HCT116 (cell line): ENCODE results near the gene ATPAF1. TPM values are rescaled to one million over a fixed set of nuclear protein-coding genes. Genes with fewer than 3 reads are reported as not detected.

Experiments used
- ATAC-seq: fragments of 200-7000 bp; cut with Tn5 transposase; 2 replicates; pipeline ENCODE4 v1.9.1; 2020; ENCODE audit warnings: mild to moderate bottlenecking, moderate library complexity
- BruUV-seq: library from RNA; stranded (reverse); fragments of 400-500 nt; replicated peaks from 2 replicates; lab custom pipeline; 2021; lab: Mats Ljungman, UMichigan
- CTCF ChIA-PET: fragments of 300-600 bp; sonication (Branson Sonifier 250); formaldehyde crosslinking; loops from one replicate; lab custom pipeline; 2021; ENCODE audit warnings: antibody characterized with exemption; lab: Charles Lee
- POLR2A ChIA-PET: fragments of 300-600, 350-600 bp; sonication (Branson Sonifier 250); formaldehyde crosslinking; loops from one replicate; lab custom pipeline; 2021; ENCODE audit warnings: antibody characterized with exemption; lab: Charles Lee
- RAD21 ChIA-PET, 2 experiments: fragments of 300-600 bp; sonication (Branson Sonifier 250); formaldehyde crosslinking; loops; one replicate each; lab custom pipeline; 2023; ENCODE audit warnings: low total read pairs in 2 of 2; ENCODE audit not compliant: uncharacterized antibody in 2 of 2, unreplicated experiment in 2 of 2, low non-redundant PET in 1 of 2; lab: Charles Lee
- DNase-seq: peaks from one replicate; pipeline ENCODE4 v3.0.0-alpha.2; 2010; ENCODE audit warnings: low read depth, low spot score
- H2AFZ ChIP-seq: fragments of 200-600 bp; shearing (Covaris generic), sonication (generic); 2 replicates; pipeline ENCODE4 v1.6.1; 2017; ENCODE audit warnings: low read depth, mixed run types, mixed read lengths, antibody characterized with exemption, low read length; ENCODE audit not compliant: poor library complexity, severe bottlenecking
- H3K27ac ChIP-seq: 2 replicates; pipeline ENCODE4 v1.5.1; 2012; ENCODE audit warnings: low read depth, low read length
- H3K27me3 ChIP-seq: fragments of 200-600 bp; sonication (generic); 2 replicates; pipeline ENCODE4 v1.6.1; 2016; ENCODE audit warnings: mixed run types, low read length, mixed read lengths; ENCODE audit not compliant: insufficient read depth
- H3K36me3 ChIP-seq, 2 experiments: fragments of 200-500 bp in 1 of 2; fragments of 200-600 bp in 1 of 2; sonication (Bioruptor generic) in 1 of 2; sonication (generic) in 1 of 2; 2 replicates each; pipeline versions ENCODE4 v1.5.1 to v1.6.1; 2014 to 2016; ENCODE audit warnings: low read length in 2 of 2, inconsistent platforms in 1 of 2, mixed read lengths in 1 of 2, mixed run types in 1 of 2; ENCODE audit not compliant: insufficient read depth in 2 of 2, control insufficient read depth in 1 of 2
- H3K4me1 ChIP-seq, 2 experiments: fragments of 200-600 bp in 1 of 2; sonication (generic) in 1 of 2; 2 replicates each; pipeline versions ENCODE4 v1.5.1 to v1.6.1; 2012 to 2017; ENCODE audit warnings: low read length in 2 of 2, inconsistent platforms in 1 of 2, mild to moderate bottlenecking in 1 of 2, mixed read lengths in 1 of 2, mixed run types in 1 of 2, moderate library complexity in 1 of 2; ENCODE audit not compliant: insufficient read depth in 2 of 2, control insufficient read depth in 1 of 2
- H3K4me2 ChIP-seq: fragments of 200-600 bp; sonication (generic); 2 replicates; pipeline ENCODE4 v1.6.1; 2017; ENCODE audit warnings: mixed run types, low read length, mixed read lengths
- H3K4me3 ChIP-seq, 2 experiments: fragments of 200-600 bp in 1 of 2; sonication (generic) in 1 of 2; replicated peaks in 1 of 2; 2 replicates each; pipeline ENCODE4 v1.5.1; 2011 to 2016; ENCODE audit warnings: low read length in 2 of 2, control low read depth in 1 of 2, low read depth in 1 of 2, mild to moderate bottlenecking in 1 of 2, mixed read lengths in 1 of 2, mixed run types in 1 of 2
- H3K79me2 ChIP-seq: fragments of 200-600 bp; sonication (generic); 2 replicates; pipeline ENCODE4 v1.6.1; 2017; ENCODE audit warnings: mild to moderate bottlenecking, mixed run types, low read length, moderate library complexity, mixed read lengths; ENCODE audit not compliant: insufficient read depth
- H3K9ac ChIP-seq: fragments of 200-600 bp; sonication (generic); 2 replicates; pipeline ENCODE4 v1.6.1; 2016; ENCODE audit warnings: low read length, mixed read lengths
- H3K9me2 ChIP-seq: fragments of 200-600 bp; sonication (generic), shearing (Covaris generic); 2 replicates; pipeline ENCODE4 v1.6.1; 2017; ENCODE audit warnings: mixed run types, mild to moderate bottlenecking, moderate library complexity; ENCODE audit not compliant: insufficient read depth
- H3K9me3 ChIP-seq, 2 experiments: fragments of 200-500 bp in 1 of 2; fragments of 200-600 bp in 1 of 2; sonication (Bioruptor generic) in 1 of 2; sonication (generic) in 1 of 2; 2 replicates each; pipeline ENCODE4 v1.6.1; 2014 to 2017; ENCODE audit warnings: low read length in 2 of 2, mixed read lengths in 2 of 2, inconsistent platforms in 1 of 2, low read depth in 1 of 2, mild to moderate bottlenecking in 1 of 2, mixed run types in 1 of 2, moderate library complexity in 1 of 2; ENCODE audit not compliant: control insufficient read depth in 1 of 2, insufficient read depth in 1 of 2
- H4K20me1 ChIP-seq: fragments of 200-600 bp; sonication (generic), shearing (Covaris generic); 2 replicates; pipeline ENCODE4 v1.6.1; 2017; ENCODE audit warnings: mixed run types, mild to moderate bottlenecking, moderate library complexity; ENCODE audit not compliant: insufficient read depth
- ATF3 ChIP-seq: IDR thresholded peaks from 2 replicates; pipeline ENCODE4 v1.6.1; 2012
- CTCF ChIP-seq, 3 experiments: fragments of 200-600 bp in 1 of 3; sonication (generic) in 1 of 3; IDR thresholded peaks in 2 of 3; conservative IDR thresholded peaks in 1 of 3; 2 replicates each; pipeline ENCODE4 v1.5.1; 2012 to 2017; ENCODE audit warnings: low read depth in 2 of 3, low read length in 2 of 3, antibody characterized with exemption in 1 of 3, borderline replicate concordance in 1 of 3, control low read depth in 1 of 3, mild to moderate bottlenecking in 1 of 3, mixed read lengths in 1 of 3, mixed run types in 1 of 3, moderate library complexity in 1 of 3; ENCODE audit not compliant: insufficient read depth in 1 of 3
- EZH2phosphoT487 ChIP-seq: fragments of 200-600 bp; IDR thresholded peaks from 2 replicates; pipeline ENCODE4 v1.6.1; 2018; ENCODE audit warnings: antibody characterized with exemption, borderline replicate concordance
- FOSL1 ChIP-seq: IDR thresholded peaks from 2 replicates; pipeline ENCODE4 v1.6.1; 2012; ENCODE audit warnings: low read depth
- JUND ChIP-seq: IDR thresholded peaks from 2 replicates; pipeline ENCODE4 v1.6.1; 2012
- MAX ChIP-seq: IDR thresholded peaks from 2 replicates; pipeline ENCODE4 v1.6.1; 2012
- POLR2A ChIP-seq: IDR thresholded peaks from 2 replicates; pipeline ENCODE4 v1.7.0; 2011; ENCODE audit warnings: borderline replicate concordance; ENCODE audit not compliant: insufficient read depth, insufficient read length; ENCODE audit errors: extremely low read depth
- POLR2AphosphoS5 ChIP-seq: IDR thresholded peaks from 2 replicates; pipeline ENCODE4 v1.6.1; 2011; ENCODE audit warnings: mild to moderate bottlenecking, low read depth, low read length, moderate library complexity
- RAD21 ChIP-seq: IDR thresholded peaks from 2 replicates; pipeline ENCODE4 v1.6.1; 2012; ENCODE audit warnings: low read depth, mild to moderate bottlenecking
- REST ChIP-seq: IDR thresholded peaks from 2 replicates; pipeline ENCODE4 v1.6.1; 2012; ENCODE audit warnings: low read depth
- SRF ChIP-seq: IDR thresholded peaks from 2 replicates; pipeline ENCODE4 v1.6.1; 2012; ENCODE audit warnings: low read depth
- YY1 ChIP-seq: IDR thresholded peaks from 2 replicates; pipeline ENCODE4 v1.6.1; 2011; ENCODE audit warnings: low read length, low read depth, moderate library complexity, mild to moderate bottlenecking; ENCODE audit not compliant: insufficient replicate concordance; ENCODE audit errors: extremely low read depth
- ZFX ChIP-seq: fragments of 450-650 bp; IDR thresholded peaks from 2 replicates; pipeline ENCODE4 v1.6.1; 2017
- intact Hi-C: fragments of 100-400 bp; cut with micrococcal nuclease; formaldehyde crosslinking; loops from 2 replicates; pipeline ENCODE4 v1.10.0; 2022
- total RNA-seq: library from RNA; stranded (reverse); gene quantifications from one replicate; pipeline ENCODE4 v1.2.1, GENCODE V29; 2021; ENCODE audit not compliant: unreplicated experiment

Gene ATPAF1
- total RNA-seq, 1 experiment from 2014 or later: 35.5 TPM

DNA sequence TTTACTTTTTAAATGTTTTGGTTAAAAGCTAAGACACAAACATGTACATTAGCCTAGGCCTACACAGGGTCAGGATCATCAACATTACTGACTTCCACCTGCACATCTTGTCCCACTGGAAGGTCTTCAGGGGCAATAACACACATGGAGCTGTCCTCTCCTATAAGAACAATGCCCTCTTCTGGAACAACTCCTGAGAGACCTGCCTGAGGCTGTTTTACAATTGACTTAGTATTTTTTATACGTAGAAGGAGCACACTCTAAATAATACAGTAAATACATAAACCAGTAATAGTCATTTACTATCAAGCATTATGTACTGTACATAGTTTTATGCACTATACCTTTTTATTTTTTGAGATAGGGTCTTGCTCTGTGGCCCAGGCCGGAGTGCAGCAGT is 37.4 kb downstream of the ATPAF1 start:
- H2AFZ ChIP-seq: no peak overlapping the region
- no peaks in the 10 kb centered on the region for H3K79me2 ChIP-seq
- intact Hi-C loops: no loop called here
- H3K4me2 ChIP-seq: no peak overlapping the region
- DNase-seq (no peak), ATAC-seq (no peak)
- CTCF ChIA-PET: interaction anchor here (1.1 kb wide), 1 partner anchor 94 kb away, joined by 4 read pairs; no protein-coding TSS in a partner anchor
- H4K20me1 ChIP-seq: no peaks in the 10 kb centered on the region
- no peak overlapping the region for H3K27ac ChIP-seq
- H3K4me1 ChIP-seq: no peaks in the 10 kb centered on the region
- no peak overlapping the region for H3K4me3 ChIP-seq
- no TSS peak for BruUV-seq
- no peak overlapping the region for H3K9ac ChIP-seq
- H3K36me3 ChIP-seq: peaks cover 4 to 15% of the 10 kb centered on the region in 2 experiments; a peak in 2 of 4 replicates
- H3K9me2 ChIP-seq: no peaks in the 10 kb centered on the region
- TF ChIP-seq RAD21 (peak; percentile 3; the same call in 1 of the 2 replicates), EZH2phosphoT487 (no peak)
- RAD21 ChIA-PET: no interaction called here
- POLR2A ChIA-PET: no interaction called here
- no peaks in the 10 kb centered on the region for H3K9me3 ChIP-seq
- no peaks in the 10 kb centered on the region for H3K27me3 ChIP-seq

DNA sequence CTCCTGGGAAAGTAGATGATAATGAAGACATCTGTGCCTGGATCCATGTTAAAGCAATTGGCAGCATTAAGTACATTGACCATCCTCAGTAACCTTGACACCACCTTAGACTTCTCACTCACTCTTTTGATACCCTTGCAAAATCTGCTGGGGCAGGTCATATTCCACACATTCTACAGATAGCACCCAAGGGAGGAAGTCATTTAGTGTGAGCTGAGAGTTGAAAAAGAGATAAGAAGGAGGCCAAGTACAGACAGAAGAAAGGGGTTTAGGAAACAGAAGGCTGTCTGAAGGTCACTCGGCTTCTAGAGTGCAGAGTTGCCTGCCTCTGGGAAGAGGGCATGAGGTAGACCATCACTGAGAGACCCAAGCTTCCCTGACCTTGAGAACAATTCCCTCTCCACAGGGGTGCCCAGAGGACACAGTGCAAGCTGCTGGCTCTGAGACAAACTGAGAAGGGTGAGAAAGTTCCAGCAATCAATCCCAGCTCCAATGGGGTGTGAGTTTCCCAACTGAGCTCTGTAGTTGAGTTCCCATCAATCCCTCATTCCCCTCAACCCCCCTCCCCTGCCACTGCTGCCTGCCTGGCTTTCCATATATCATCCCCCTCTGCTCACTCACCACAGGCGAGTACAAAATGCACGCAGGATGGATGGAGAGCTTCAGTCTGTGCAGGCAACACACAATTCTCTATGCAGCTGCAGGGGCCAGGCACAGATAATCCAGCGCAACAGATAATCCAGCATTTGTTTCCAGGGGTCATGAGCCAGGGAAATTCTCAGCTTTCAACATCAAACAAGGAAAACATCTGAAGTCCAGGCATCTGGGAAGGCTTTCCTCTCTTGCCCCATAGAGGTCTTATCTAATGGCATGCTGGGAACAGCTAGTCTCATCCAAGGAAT is 44.2 kb downstream of the ATPAF1 start:
- Histone ChIP-seq H3K27ac (no peak overlapping the region), H3K36me3 (no peaks in the 10 kb centered on the region), H2AFZ (no peak overlapping the region), H3K4me3 (no peak overlapping the region), H3K79me2 (no peaks in the 10 kb centered on the region), H3K9me2 (no peaks in the 10 kb centered on the region), H3K27me3 (no peaks in the 10 kb centered on the region), H4K20me1 (no peaks in the 10 kb centered on the region), H3K9me3 (no peaks in the 10 kb centered on the region), H3K4me1 (peaks cover 0 to 14% of the 10 kb centered on the region in 2 experiments; a peak in 2 of 4 replicates), H3K9ac (no peak overlapping the region), H3K4me2 (no peak overlapping the region)
- BruUV-seq: no TSS peak
- intact Hi-C loops: no loop called here
- POLR2A ChIA-PET: no interaction called here
- RAD21 ChIA-PET: no interaction called here
- CTCF ChIA-PET: interaction anchor here (1.0 to 1.8 kb wide), 4 partner anchors 11 to 21 kb away, joined by 3 to 5 read pairs (median 4); partner anchors contain the start of gene MKNK1
- no peak for DNase-seq
- ATAC-seq: no peak
- no peak for TF ChIP-seq CTCF (IDR thresholded peaks at IDR 0.05 in 2 of 3, conservative IDR thresholded peaks at IDR 0.05 in 1 of 3; ENCODE audit: borderline replicate concordance in 1 of 3, insufficient read depth in 1 of 3, low read depth in 2 of 3, low read length in 2 of 3)
- no peak for TF ChIP-seq FOSL1
- TF ChIP-seq REST: no peak
- no peak for TF ChIP-seq EZH2phosphoT487
- no peak for TF ChIP-seq POLR2AphosphoS5
- no peak for TF ChIP-seq POLR2A
- TF ChIP-seq SRF: no peak
- TF ChIP-seq MAX: no peak
- no peak for TF ChIP-seq JUND
- no peak for TF ChIP-seq YY1
- TF ChIP-seq ZFX: no peak
- no peak for TF ChIP-seq ATF3
